K562 (cell line): ENCODE results near the gene WT1. TPM values are rescaled to one million over a fixed set of nuclear protein-coding genes. Genes with fewer than 3 reads are reported as not detected.

ENCODE experiments used
- ARID1B ChIP-seq: fragments of 450-650 bp; IDR thresholded peaks from 2 replicates; pipeline ENCODE4 v1.6.1; 2016; ENCODE audit warnings: antibody characterized with exemption, mild to moderate bottlenecking, inconsistent platforms
- ATF1 ChIP-seq, 2 experiments: fragments of 450-650 bp in 1 of 2; IDR thresholded peaks; 2 replicates each; pipeline ENCODE4 v1.6.1; 2016; ENCODE audit warnings: missing compliant biosample characterization in 1 of 2, missing genetic modification characterization in 1 of 2
- CBFA2T2 ChIP-seq: fragments of 450-650 bp; conservative IDR thresholded peaks from 2 replicates; pipeline ENCODE4 v1.6.1; 2017; ENCODE audit warnings: mild to moderate bottlenecking
- CBFA2T3 ChIP-seq: fragments of 450-650 bp; IDR thresholded peaks from 2 replicates; pipeline ENCODE4 v1.6.1; 2017
- CREB1 ChIP-seq, 2 experiments: sonication (generic) in 1 of 2; formaldehyde crosslinking in 1 of 2; IDR thresholded peaks; 2 replicates each; pipeline versions ENCODE4 v1.6.1 to v1.8.0; 2012 to 2022; ENCODE audit warnings: inconsistent platforms in 1 of 2, mild to moderate bottlenecking in 1 of 2, missing genetic modification reagents in 1 of 2, moderate library complexity in 1 of 2
- CTBP1 ChIP-seq: fragments of 450-650 bp; IDR thresholded peaks from 2 replicates; pipeline ENCODE4 v1.6.1; 2016; ENCODE audit warnings: borderline replicate concordance
- EWSR1 ChIP-seq: fragments of 450-650 bp; IDR thresholded peaks from 2 replicates; pipeline ENCODE4 v1.6.1; 2018; ENCODE audit warnings: borderline replicate concordance, mild to moderate bottlenecking, low read depth, moderate library complexity; ENCODE audit not compliant: partially characterized antibody
- FIP1L1 ChIP-seq: fragments of 200-400 bp; formaldehyde crosslinking; IDR thresholded peaks from 2 replicates; pipeline ENCODE4 v1.6.1; 2018; ENCODE audit warnings: mild to moderate bottlenecking, low read depth, low read length; ENCODE audit not compliant: poor library complexity, severe bottlenecking
- FOXK2 ChIP-seq, 2 experiments: fragments of 450-650 bp; IDR thresholded peaks in 1 of 2; conservative IDR thresholded peaks in 1 of 2; 2 replicates each; pipeline ENCODE4 v1.6.1; 2016; ENCODE audit warnings: low read depth in 2 of 2, mild to moderate bottlenecking in 1 of 2
- MTA1 ChIP-seq: fragments of 450-650 bp; IDR thresholded peaks from 2 replicates; pipeline ENCODE4 v1.6.1; 2017; ENCODE audit warnings: borderline replicate concordance
- NCOA2 ChIP-seq, 2 experiments: fragments of 450-650 bp; IDR thresholded peaks; 2 replicates each; pipeline ENCODE4 v1.6.1; 2018; ENCODE audit warnings: mild to moderate bottlenecking in 2 of 2, moderate library complexity in 1 of 2; ENCODE audit not compliant: partially characterized antibody in 2 of 2
- NCOR1 ChIP-seq: fragments of 450-650 bp; IDR thresholded peaks from 2 replicates; pipeline ENCODE4 v1.6.1; 2016; ENCODE audit warnings: mild to moderate bottlenecking, moderate library complexity
- NELFE ChIP-seq: IDR thresholded peaks from 2 replicates; pipeline ENCODE4 v1.6.1; 2011; ENCODE audit warnings: mild to moderate bottlenecking; ENCODE audit not compliant: insufficient read depth, insufficient read length
- NR2C1 ChIP-seq, 2 experiments: fragments of 450-650 bp; IDR thresholded peaks; 2 replicates each; pipeline ENCODE4 v1.6.1; 2017; ENCODE audit warnings: mild to moderate bottlenecking in 2 of 2, antibody characterized with exemption in 1 of 2, inconsistent platforms in 1 of 2, missing compliant biosample characterization in 1 of 2, missing genetic modification characterization in 1 of 2
- POLR2AphosphoS2 ChIP-seq: IDR thresholded peaks from 2 replicates; pipeline ENCODE4 v1.6.1; 2012; ENCODE audit warnings: low read length, improper control_type of control experiment
- SMAD4 ChIP-seq: fragments of 250-450 bp; sonication (Bioruptor Pico); conservative IDR thresholded peaks from 2 replicates; pipeline ENCODE4 v1.8.0; 2021; ENCODE audit warnings: inconsistent platforms, mild to moderate bottlenecking, moderate library complexity
- SMARCA4 ChIP-seq: fragments of 450-650 bp; IDR thresholded peaks from 2 replicates; pipeline ENCODE4 v1.6.1; 2016
- TARDBP ChIP-seq: fragments of 450-650 bp; IDR thresholded peaks from 2 replicates; pipeline ENCODE4 v1.6.1; 2016
- polyA plus RNA-seq, 8 experiments: library from polyadenylated mRNA; depleted of rRNA in 4 of 8; stranded (reverse) in 5 of 8; unstranded in 3 of 8; fragments of >200 nt; fragmentation: Nextera tagmentation in 2 of 8; fragmentation: Illumina TruSeq in 1 of 8; extraction: Ambion mirVana in 2 of 8; extraction: Trizol in 1 of 8; gene quantifications; 2 replicates each; pipeline versions ENCODE4 v1.2.1 to v1.2.3, GENCODE V29; 2011 to 2014; ENCODE audit warnings: inconsistent platforms in 1 of 8, missing spikeins in 1 of 8
- total RNA-seq, 7 experiments: library from RNA; depleted of rRNA in 6 of 7; stranded (reverse); fragments of >200 nt in 6 of 7; fragmentation: Illumina TruSeq in 2 of 7; extraction: Trizol in 2 of 7; gene quantifications; 2 replicates each; pipeline versions ENCODE4 v1.2.1 to v1.2.3, GENCODE V29; 2011 to 2021; ENCODE audit warnings: low replicate concordance in 1 of 7
- TF ChIP-seq, protein P1 (sequence below), 2 experiments: fragments of 450-650 bp in 1 of 2; sonication (generic) in 1 of 2; formaldehyde crosslinking in 1 of 2; IDR thresholded peaks in 1 of 2; conservative IDR thresholded peaks in 1 of 2; 2 replicates each; pipeline versions ENCODE4 v1.6.1 to v1.8.1; 2016 to 2023; ENCODE audit warnings: mild to moderate bottlenecking in 2 of 2, moderate library complexity in 2 of 2, inconsistent platforms in 1 of 2, missing genetic modification reagents in 1 of 2
- TF ChIP-seq, protein P2 (sequence below): fragments of 450-650 bp; IDR thresholded peaks from 2 replicates; pipeline ENCODE4 v1.6.1; 2017; ENCODE audit warnings: antibody characterized with exemption
- TF ChIP-seq, protein P3 (sequence below), 2 experiments: IDR thresholded peaks; 2 replicates each; pipeline ENCODE4 v1.6.1; 2012; ENCODE audit warnings: improper control_type of control experiment in 2 of 2, low read depth in 2 of 2, low read length in 2 of 2, borderline replicate concordance in 1 of 2
- TF ChIP-seq, protein P4 (sequence below): fragments of 250-450 bp; sonication (Bioruptor Pico); IDR thresholded peaks from 2 replicates; pipeline ENCODE4 v1.8.0; 2021; ENCODE audit warnings: mild to moderate bottlenecking, moderate library complexity

The WT1 gene
- total and polyA plus RNA-seq, 9 of the 15 experiments (the other 6 are each of a cell fraction or from before 2014, with no cell fraction given): 7.1 to 33.8 (median 19.4) TPM

DNA sequence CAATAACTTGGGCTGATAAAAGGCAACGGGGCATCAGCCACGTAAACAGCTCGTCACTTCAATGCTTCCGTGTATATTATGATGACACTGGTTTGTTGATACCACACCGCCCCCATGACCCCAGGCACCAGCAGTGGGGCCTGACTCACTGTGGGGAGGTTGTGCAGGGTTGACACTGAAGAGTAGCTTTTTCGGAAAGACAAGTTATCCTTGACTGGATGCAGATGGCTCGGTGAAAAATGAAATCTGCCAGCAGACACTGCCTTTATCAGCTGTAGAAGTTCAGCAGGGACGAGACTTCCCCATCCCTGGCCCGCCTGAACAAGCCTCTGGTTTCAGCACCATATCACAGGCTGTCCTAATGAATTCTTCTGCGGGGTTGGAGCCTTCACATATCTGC is 55.6 kb downstream of the WT1 start (continued):
- TF ChIP-seq, protein P1, sequence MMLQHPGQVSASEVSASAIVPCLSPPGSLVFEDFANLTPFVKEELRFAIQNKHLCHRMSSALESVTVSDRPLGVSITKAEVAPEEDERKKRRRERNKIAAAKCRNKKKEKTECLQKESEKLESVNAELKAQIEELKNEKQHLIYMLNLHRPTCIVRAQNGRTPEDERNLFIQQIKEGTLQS (IDR thresholded peaks at IDR 0.05): peak; percentile 46
- TF ChIP-seq, protein P1 (CRISPR knock-in tag; conservative IDR thresholded peaks at IDR 0.05): no peak
- TF ChIP-seq, protein P2, sequence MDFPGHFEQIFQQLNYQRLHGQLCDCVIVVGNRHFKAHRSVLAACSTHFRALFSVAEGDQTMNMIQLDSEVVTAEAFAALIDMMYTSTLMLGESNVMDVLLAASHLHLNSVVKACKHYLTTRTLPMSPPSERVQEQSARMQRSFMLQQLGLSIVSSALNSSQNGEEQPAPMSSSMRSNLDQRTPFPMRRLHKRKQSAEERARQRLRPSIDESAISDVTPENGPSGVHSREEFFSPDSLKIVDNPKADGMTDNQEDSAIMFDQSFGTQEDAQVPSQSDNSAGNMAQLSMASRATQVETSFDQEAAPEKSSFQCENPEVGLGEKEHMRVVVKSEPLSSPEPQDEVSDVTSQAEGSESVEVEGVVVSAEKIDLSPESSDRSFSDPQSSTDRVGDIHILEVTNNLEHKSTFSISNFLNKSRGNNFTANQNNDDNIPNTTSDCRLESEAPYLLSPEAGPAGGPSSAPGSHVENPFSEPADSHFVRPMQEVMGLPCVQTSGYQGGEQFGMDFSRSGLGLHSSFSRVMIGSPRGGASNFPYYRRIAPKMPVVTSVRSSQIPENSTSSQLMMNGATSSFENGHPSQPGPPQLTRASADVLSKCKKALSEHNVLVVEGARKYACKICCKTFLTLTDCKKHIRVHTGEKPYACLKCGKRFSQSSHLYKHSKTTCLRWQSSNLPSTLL: no peak
- no peak for TF ChIP-seq EWSR1
- TF ChIP-seq FIP1L1: no peak
- TF ChIP-seq CTBP1: peak; percentile 75; the same call in 1 of the 2 replicates
- no peak for TF ChIP-seq NCOR1
- no peak for TF ChIP-seq ATF1 (CRISPR knock-in tag; IDR thresholded peaks at IDR 0.05)
- TF ChIP-seq ATF1 (tag; IDR thresholded peaks at IDR 0.05): peak; percentile 30; the same call in 1 of the 2 replicates
- TF ChIP-seq CREB1 (IDR thresholded peaks at IDR 0.05): peak; percentile 80
- TF ChIP-seq CREB1 (CRISPR knock-in tag; IDR thresholded peaks at IDR 0.05): peak; percentile 32; the same call in 1 of the 2 replicates
- TF ChIP-seq CBFA2T3: peak; percentile 54
- TF ChIP-seq POLR2AphosphoS2: no peak
- TF ChIP-seq, protein P3, sequence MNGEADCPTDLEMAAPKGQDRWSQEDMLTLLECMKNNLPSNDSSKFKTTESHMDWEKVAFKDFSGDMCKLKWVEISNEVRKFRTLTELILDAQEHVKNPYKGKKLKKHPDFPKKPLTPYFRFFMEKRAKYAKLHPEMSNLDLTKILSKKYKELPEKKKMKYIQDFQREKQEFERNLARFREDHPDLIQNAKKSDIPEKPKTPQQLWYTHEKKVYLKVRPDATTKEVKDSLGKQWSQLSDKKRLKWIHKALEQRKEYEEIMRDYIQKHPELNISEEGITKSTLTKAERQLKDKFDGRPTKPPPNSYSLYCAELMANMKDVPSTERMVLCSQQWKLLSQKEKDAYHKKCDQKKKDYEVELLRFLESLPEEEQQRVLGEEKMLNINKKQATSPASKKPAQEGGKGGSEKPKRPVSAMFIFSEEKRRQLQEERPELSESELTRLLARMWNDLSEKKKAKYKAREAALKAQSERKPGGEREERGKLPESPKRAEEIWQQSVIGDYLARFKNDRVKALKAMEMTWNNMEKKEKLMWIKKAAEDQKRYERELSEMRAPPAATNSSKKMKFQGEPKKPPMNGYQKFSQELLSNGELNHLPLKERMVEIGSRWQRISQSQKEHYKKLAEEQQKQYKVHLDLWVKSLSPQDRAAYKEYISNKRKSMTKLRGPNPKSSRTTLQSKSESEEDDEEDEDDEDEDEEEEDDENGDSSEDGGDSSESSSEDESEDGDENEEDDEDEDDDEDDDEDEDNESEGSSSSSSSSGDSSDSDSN (IDR thresholded peaks at IDR 0.05; ENCODE audit: borderline replicate concordance in 1 of 2, low read depth in 2 of 2, low read length in 2 of 2): 0 out of 4 replicates have a peak, but pooled peaks of 1 of the 2 experiments have one; percentile 31
- TF ChIP-seq, protein P4, sequence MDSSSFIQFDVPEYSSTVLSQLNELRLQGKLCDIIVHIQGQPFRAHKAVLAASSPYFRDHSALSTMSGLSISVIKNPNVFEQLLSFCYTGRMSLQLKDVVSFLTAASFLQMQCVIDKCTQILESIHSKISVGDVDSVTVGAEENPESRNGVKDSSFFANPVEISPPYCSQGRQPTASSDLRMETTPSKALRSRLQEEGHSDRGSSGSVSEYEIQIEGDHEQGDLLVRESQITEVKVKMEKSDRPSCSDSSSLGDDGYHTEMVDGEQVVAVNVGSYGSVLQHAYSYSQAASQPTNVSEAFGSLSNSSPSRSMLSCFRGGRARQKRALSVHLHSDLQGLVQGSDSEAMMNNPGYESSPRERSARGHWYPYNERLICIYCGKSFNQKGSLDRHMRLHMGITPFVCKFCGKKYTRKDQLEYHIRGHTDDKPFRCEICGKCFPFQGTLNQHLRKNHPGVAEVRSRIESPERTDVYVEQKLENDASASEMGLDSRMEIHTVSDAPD: no peak
- TF ChIP-seq CBFA2T2: 0 out of 2 replicates have a peak, but pooled peaks have one; percentile 20
- peak; percentile 25 to 39; a peak in 2 of 4 replicates for TF ChIP-seq FOXK2 (conservative IDR thresholded peaks at IDR 0.05 in 1 of 2, IDR thresholded peaks at IDR 0.05 in 1 of 2; ENCODE audit: low read depth in 2 of 2)
- no peak for TF ChIP-seq SMAD4
- no peak for TF ChIP-seq NCOA2 (IDR thresholded peaks at IDR 0.05; ENCODE audit: partially characterized antibody in 2 of 2)
- TF ChIP-seq NR2C1 (IDR thresholded peaks at IDR 0.05): no peak
- peak; percentile 38; the same call in 1 of the 2 replicates for TF ChIP-seq NR2C1 (tag; IDR thresholded peaks at IDR 0.05)
- TF ChIP-seq ARID1B: no peak; the same call in 1 of the 2 replicates
- TF ChIP-seq SMARCA4: peak; percentile 31; the same call in 1 of the 2 replicates
- TF ChIP-seq NELFE: no peak
- TF ChIP-seq MTA1: no peak
- no peak for TF ChIP-seq TARDBP
